GM13977 (cell line): ENCODE data around the gene BRAT1.

Source experiments
- DNase-seq: peaks from one replicate; pipeline ENCODE4 v3.0.0; 2012; ENCODE audit warnings: low spot score
- CTCF ChIP-seq: IDR thresholded peaks from 2 replicates; pipeline ENCODE4 v1.5.1; 2012; ENCODE audit warnings: mild to moderate bottlenecking, control low read depth; ENCODE audit not compliant: insufficient read depth; ENCODE audit errors: extremely low read depth, missing control alignments
- in situ Hi-C: fragments of 300-500 bp; cut with MboI; formaldehyde crosslinking; loops from one replicate; pipeline ENCODE4 v1.12.0; 2022; ENCODE audit warnings: low sequenced_read_pairs, low pct_unique_long_range_greater_than_20kb, mixed read lengths, inconsistent platforms; ENCODE audit not compliant: unreplicated experiment

The BRAT1 gene

GRCh38 chr7:2522780-2523433 is 32.4 kb downstream of the BRAT1 start:
- no peak for DNase-seq
- TF ChIP-seq CTCF = no peak
- in situ Hi-C loops = no loop called here

- peak; percentile 66 for DNase-seq
- in situ Hi-C loops = no loop called here
- TF ChIP-seq CTCF = no peak
Observed at GRCh38 chr7:2521952-2522591, 33.3 kb downstream of the BRAT1 start.

- in situ Hi-C loops = no loop called here
- no peak for DNase-seq
- TF ChIP-seq CTCF = no peak
Observed at GRCh38 chr7:2521341-2521745, 34.0 kb downstream of the BRAT1 start.

GRCh38 chr7:2520761-2521290 is 34.5 kb downstream of the BRAT1 start:
- in situ Hi-C loops = no loop called here
- DNase-seq = no peak
- no peak for TF ChIP-seq CTCF

GRCh38 chr7:2520131-2520760 is 35.1 kb downstream of the BRAT1 start:
- in situ Hi-C loops = no loop called here
- DNase-seq = peak; percentile 64

More at GRCh38 chr7:2520131-2520760, 35.1 kb downstream of the BRAT1 start:
- TF ChIP-seq CTCF = no peak
